Panc1 (cell line): Measurements from ENCODE around the gene MAP2K5. TPM values are rescaled to one million over a fixed set of nuclear protein-coding genes. Genes with fewer than 3 reads are reported as not detected.

Source experiments
- ATAC-seq: fragments of 200-7000 bp; cut with Tn5 transposase; 2 replicates; pipeline ENCODE4 v1.9.1; 2020; ENCODE audit warnings: mild to moderate bottlenecking, moderate library complexity
- BruUV-seq: library from RNA; stranded (reverse); fragments of 400-500 nt; replicated peaks from 2 replicates; lab custom pipeline; 2021; lab: Mats Ljungman, UMichigan
- CTCF ChIA-PET: fragments of 300-600 bp; sonication (Branson Sonifier 250); formaldehyde crosslinking; loops from one replicate; lab custom pipeline; 2022; ENCODE audit warnings: antibody characterized with exemption; lab: Charles Lee
- POLR2A ChIA-PET: fragments of 300-600 bp; sonication (Branson Sonifier 250); formaldehyde crosslinking; loops from one replicate; lab custom pipeline; 2022; ENCODE audit warnings: antibody characterized with exemption; lab: Charles Lee
- DNase-seq: peaks from one replicate; pipeline ENCODE4 v3.0.0-alpha.2; 2010; ENCODE audit warnings: low read depth, low spot score
- H3K27ac ChIP-seq: 2 replicates; pipeline ENCODE4 v1.5.1; 2011; ENCODE audit warnings: mild to moderate bottlenecking, low read length, inconsistent platforms
- H3K27me3 ChIP-seq: fragments of 200-500 bp; sonication (Bioruptor generic); 2 replicates; pipeline ENCODE4 v1.6.0; 2014; ENCODE audit warnings: low read length, inconsistent platforms; ENCODE audit not compliant: control insufficient read depth, insufficient read depth
- H3K36me3 ChIP-seq: fragments of 200-500 bp; sonication (Bioruptor generic); 2 replicates; pipeline ENCODE4 v1.5.1; 2014; ENCODE audit warnings: inconsistent platforms, mild to moderate bottlenecking, low read length, moderate library complexity; ENCODE audit not compliant: control insufficient read depth, insufficient read depth
- H3K4me1 ChIP-seq: 2 replicates; pipeline ENCODE4 v1.5.1; 2011; ENCODE audit warnings: inconsistent platforms, mild to moderate bottlenecking, low read length, moderate library complexity; ENCODE audit not compliant: control insufficient read depth, insufficient read depth
- H3K4me3 ChIP-seq, 2 experiments: 2 replicates each; pipeline ENCODE4 v1.5.1; 2011 to 2012; ENCODE audit warnings: low read depth in 2 of 2, low read length in 2 of 2, mild to moderate bottlenecking in 2 of 2, inconsistent platforms in 1 of 2, moderate library complexity in 1 of 2
- H3K9me3 ChIP-seq: fragments of 200-500 bp; sonication (Bioruptor generic); 2 replicates; pipeline ENCODE4 v1.5.1; 2014; ENCODE audit warnings: low read depth, mild to moderate bottlenecking, inconsistent platforms, low read length, moderate library complexity; ENCODE audit not compliant: control insufficient read depth, insufficient read depth
- CTCF ChIP-seq: fragments of 450-650 bp; IDR thresholded peaks from 2 replicates; pipeline ENCODE4 v1.5.1; 2017; ENCODE audit warnings: mild to moderate bottlenecking
- POLR2AphosphoS5 ChIP-seq: IDR thresholded peaks from 2 replicates; pipeline ENCODE4 v1.6.1; 2012; ENCODE audit warnings: mild to moderate bottlenecking, low read depth, low read length, moderate library complexity
- REST ChIP-seq, 2 experiments: IDR thresholded peaks; 2 replicates each; pipeline ENCODE4 v1.6.1; 2011 to 2012; ENCODE audit warnings: low read depth in 2 of 2, control low read depth in 1 of 2, low read length in 1 of 2, mild to moderate bottlenecking in 1 of 2, moderate library complexity in 1 of 2; ENCODE audit not compliant: insufficient read depth in 1 of 2
- SIN3A ChIP-seq: IDR thresholded peaks from 2 replicates; pipeline ENCODE4 v1.6.1; 2012; ENCODE audit warnings: low read depth, mild to moderate bottlenecking, low read length, moderate library complexity, borderline replicate concordance; ENCODE audit not compliant: insufficient read depth
- TCF7L2 ChIP-seq: IDR thresholded peaks from 2 replicates; pipeline ENCODE4 v1.6.1; 2011; ENCODE audit warnings: mild to moderate bottlenecking, low read depth, low read length, inconsistent platforms
- in situ Hi-C: cut with HindIII; loops from 2 replicates; pipeline ENCODE4 v1.10.0; 2016; ENCODE audit warnings: low sequenced_read_pairs, low pct_unique_long_range_greater_than_20kb
- intact Hi-C: fragments of 100-400 bp; cut with micrococcal nuclease; formaldehyde crosslinking; loops from one replicate; pipeline ENCODE4 v1.10.0; 2022; ENCODE audit not compliant: unreplicated experiment
- total RNA-seq: library from RNA; stranded (reverse); gene quantifications from one replicate; pipeline ENCODE4 v1.2.1, GENCODE V29; 2021; ENCODE audit not compliant: unreplicated experiment

Gene MAP2K5
- total RNA-seq, 1 experiment from 2014 or later, result 18.3 TPM

GRCh38 chr15:67590191-67590590 is 47.7 kb downstream of the MAP2K5 start:
- no peak for TF ChIP-seq SIN3A
- TF ChIP-seq POLR2AphosphoS5, result no peak
- no peak for TF ChIP-seq TCF7L2
- no peak for TF ChIP-seq REST (IDR thresholded peaks at IDR 0.05; ENCODE audit: insufficient read depth in 1 of 2, low read depth in 2 of 2, low read length in 1 of 2)
- no peak for TF ChIP-seq CTCF
- Histone ChIP-seq H3K36me3 (no peaks in the 10 kb centered on the region), H3K4me3 (no peak overlapping the region), H3K9me3 (no peaks in the 10 kb centered on the region), H3K27me3 (no peaks in the 10 kb centered on the region), H3K27ac (no peak overlapping the region), H3K4me1 (no peaks in the 10 kb centered on the region)
- POLR2A ChIA-PET, result no interaction called here
- CTCF ChIA-PET, result no interaction called here
- DNase-seq (no peak), ATAC-seq (no peak)
- in situ Hi-C loops (no loop called here), intact Hi-C loops (no loop called here)
- BruUV-seq, result no TSS peak

GRCh38 chr15:67592245-67592644 is 49.7 kb downstream of the MAP2K5 start:
- CTCF ChIA-PET, result no interaction called here

More at GRCh38 chr15:67592245-67592644, 49.7 kb downstream of the MAP2K5 start:
- H3K9me3 ChIP-seq, result no peaks in the 10 kb centered on the region
- in situ Hi-C loops (no loop called here), intact Hi-C loops (no loop called here)
- no peaks in the 10 kb centered on the region for H3K36me3 ChIP-seq
- ATAC-seq (no peak), DNase-seq (no peak)
- BruUV-seq, result no TSS peak
- H3K27ac ChIP-seq, result no peak overlapping the region
- POLR2A ChIA-PET, result interaction anchor here (0.6 kb wide), 1 partner anchor 146 kb away, joined by 15 read pairs; no protein-coding TSS in a partner anchor
- H3K4me3 ChIP-seq, result no peak overlapping the region
- no peaks in the 10 kb centered on the region for H3K27me3 ChIP-seq
- no peaks in the 10 kb centered on the region for H3K4me1 ChIP-seq
- no peak for TF ChIP-seq TCF7L2
- no peak for TF ChIP-seq SIN3A
- no peak for TF ChIP-seq REST (IDR thresholded peaks at IDR 0.05; ENCODE audit: insufficient read depth in 1 of 2, low read depth in 2 of 2, low read length in 1 of 2)
- TF ChIP-seq CTCF, result no peak
- TF ChIP-seq POLR2AphosphoS5, result no peak
